Prostate gland (tissue), 2 donors: ENCODE measurements around the gene IGF2BP3.

Experiments
- POLR2A ChIP-seq: fragments of 450-650 bp; IDR thresholded peaks from one replicate; pipeline ENCODE4 v1.6.1; 2016; ENCODE audit warnings: antibody characterized with exemption, mild to moderate bottlenecking
- POLR2AphosphoS5 ChIP-seq: sonication (generic); formaldehyde crosslinking; IDR thresholded peaks from one replicate; pipeline ENCODE4 v1.6.1; 2017; ENCODE audit warnings: antibody characterized with exemption
- TF ChIP-seq, protein P1 (sequence below), 4 experiments: fragments of 200-600 bp in 2 of 4; fragments of 450-650 bp in 2 of 4; sonication (generic) in 2 of 4; IDR thresholded peaks; 1 replicate in 3 of 4; 2 replicates in 1 of 4; pipeline ENCODE4 v1.5.1; 2016 to 2019; ENCODE audit warnings: antibody characterized with exemption in 4 of 4, mild to moderate bottlenecking in 2 of 4, moderate library complexity in 2 of 4

GRCh38 chr7:23373151-23374004 lies 96.9 kb downstream of the IGF2BP3 start:
- TF ChIP-seq POLR2A: no peak
- TF ChIP-seq, protein P1, sequence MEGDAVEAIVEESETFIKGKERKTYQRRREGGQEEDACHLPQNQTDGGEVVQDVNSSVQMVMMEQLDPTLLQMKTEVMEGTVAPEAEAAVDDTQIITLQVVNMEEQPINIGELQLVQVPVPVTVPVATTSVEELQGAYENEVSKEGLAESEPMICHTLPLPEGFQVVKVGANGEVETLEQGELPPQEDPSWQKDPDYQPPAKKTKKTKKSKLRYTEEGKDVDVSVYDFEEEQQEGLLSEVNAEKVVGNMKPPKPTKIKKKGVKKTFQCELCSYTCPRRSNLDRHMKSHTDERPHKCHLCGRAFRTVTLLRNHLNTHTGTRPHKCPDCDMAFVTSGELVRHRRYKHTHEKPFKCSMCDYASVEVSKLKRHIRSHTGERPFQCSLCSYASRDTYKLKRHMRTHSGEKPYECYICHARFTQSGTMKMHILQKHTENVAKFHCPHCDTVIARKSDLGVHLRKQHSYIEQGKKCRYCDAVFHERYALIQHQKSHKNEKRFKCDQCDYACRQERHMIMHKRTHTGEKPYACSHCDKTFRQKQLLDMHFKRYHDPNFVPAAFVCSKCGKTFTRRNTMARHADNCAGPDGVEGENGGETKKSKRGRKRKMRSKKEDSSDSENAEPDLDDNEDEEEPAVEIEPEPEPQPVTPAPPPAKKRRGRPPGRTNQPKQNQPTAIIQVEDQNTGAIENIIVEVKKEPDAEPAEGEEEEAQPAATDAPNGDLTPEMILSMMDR (IDR thresholded peaks at IDR 0.05): no peak
- no peak for TF ChIP-seq POLR2AphosphoS5
